GM23338 (cell line): ENCODE results near the gene ITPRIPL1. TPM values are rescaled to one million over a fixed set of nuclear protein-coding genes. Genes with fewer than 3 reads are reported as not detected.

Experiments used
- ATAC-seq: fragments of 200-7000 bp; cut with Tn5 transposase; 3 replicates; pipeline ENCODE4 v1.9.1; 2020
- DNase-seq: peaks from one replicate; pipeline ENCODE4 v3.0.0-alpha.2; 2015; ENCODE audit warnings: low spot score
- H2AFZ ChIP-seq: fragments of 200-600 bp; sonication (generic); 2 replicates; pipeline ENCODE4 v1.8.0; 2016; ENCODE audit warnings: antibody characterized with exemption, mild to moderate bottlenecking, moderate library complexity
- H3F3A ChIP-seq: fragments of 200-600 bp; sonication (generic); replicated peaks from 2 replicates; pipeline ENCODE4 v1.8.0; 2017; ENCODE audit warnings: antibody characterized with exemption, mixed run types, low read depth
- H3K27ac ChIP-seq: fragments of 200-600 bp; sonication (generic); 2 replicates; pipeline ENCODE4 v1.6.1; 2016; ENCODE audit warnings: low read depth
- H3K27me3 ChIP-seq: fragments of 200-600 bp; sonication (generic); 2 replicates; pipeline ENCODE4 v1.8.0; 2016; ENCODE audit warnings: mild to moderate bottlenecking, mixed run types, moderate library complexity; ENCODE audit not compliant: insufficient read depth
- H3K36me3 ChIP-seq: fragments of 200-600 bp; sonication (generic); 2 replicates; pipeline ENCODE4 v1.8.0; 2016; ENCODE audit warnings: mild to moderate bottlenecking; ENCODE audit not compliant: insufficient read depth
- H3K4me1 ChIP-seq: fragments of 200-600 bp; sonication (generic); 2 replicates; pipeline ENCODE4 v1.8.0; 2016; ENCODE audit warnings: mild to moderate bottlenecking, moderate library complexity; ENCODE audit not compliant: insufficient read depth
- H3K4me2 ChIP-seq: fragments of 200-600 bp; sonication (generic); 2 replicates; pipeline ENCODE4 v1.7.1; 2017; ENCODE audit warnings: mixed run types
- H3K4me3 ChIP-seq: fragments of 200-600 bp; sonication (generic); 2 replicates; pipeline ENCODE4 v1.6.1; 2016; ENCODE audit warnings: mixed run types
- H3K79me2 ChIP-seq: fragments of 200-600 bp; sonication (generic); replicated peaks from 2 replicates; pipeline ENCODE4 v1.8.0; 2017; ENCODE audit warnings: mild to moderate bottlenecking; ENCODE audit not compliant: insufficient read depth
- H3K9me2 ChIP-seq: fragments of 200-600 bp; sonication (generic); 2 replicates; pipeline ENCODE4 v1.8.0; 2017; ENCODE audit not compliant: insufficient read depth
- H4K20me1 ChIP-seq: fragments of 200-600 bp; sonication (generic); replicated peaks from 2 replicates; pipeline ENCODE4 v1.8.0; 2017; ENCODE audit warnings: mild to moderate bottlenecking; ENCODE audit not compliant: insufficient read depth
- H3K27ac Mint-ChIP-seq: 2 replicates; pipeline ENCODE4 v1.8.0; 2020; ENCODE audit warnings: inconsistent platforms, mild to moderate bottlenecking, moderate library complexity, mixed read lengths
- H3K27me3 Mint-ChIP-seq: 3 replicates; pipeline ENCODE4 v1.8.0; 2022; ENCODE audit warnings: low read depth, mild to moderate bottlenecking, moderate library complexity, mixed read lengths, inconsistent platforms; ENCODE audit not compliant: insufficient read depth, poor library complexity
- H3K36me3 Mint-ChIP-seq: 3 replicates; pipeline ENCODE4 v1.8.0; 2021; ENCODE audit warnings: low read depth, mild to moderate bottlenecking, inconsistent platforms, moderate library complexity, mixed read lengths
- H3K4me1 Mint-ChIP-seq: 3 replicates; pipeline ENCODE4 v1.8.0; 2020; ENCODE audit warnings: mild to moderate bottlenecking, inconsistent platforms, mixed read lengths
- H3K4me3 Mint-ChIP-seq: 3 replicates; pipeline ENCODE4 v1.8.0; 2021; ENCODE audit warnings: moderate library complexity, mild to moderate bottlenecking, inconsistent platforms, mixed read lengths
- H3K9me3 Mint-ChIP-seq: 3 replicates; pipeline ENCODE4 v1.8.0; 2020; ENCODE audit warnings: moderate library complexity, mild to moderate bottlenecking, inconsistent platforms, mixed read lengths
- CREB1 ChIP-seq: fragments of 250-450 bp; sonication (Bioruptor Pico); IDR thresholded peaks from 2 replicates; pipeline ENCODE4 v1.5.0; 2020; ENCODE audit warnings: low read depth, mild to moderate bottlenecking, moderate library complexity
- CTCF ChIP-seq, 2 experiments: fragments of 200-600 bp in 1 of 2; sonication (generic) in 1 of 2; conservative IDR thresholded peaks; 2 replicates each; pipeline versions ENCODE4 v1.5.1 to v1.6.1; 2016 to 2017; ENCODE audit warnings: antibody characterized with exemption in 2 of 2, low read depth in 2 of 2, mild to moderate bottlenecking in 2 of 2, moderate library complexity in 1 of 2
- ETS1 ChIP-seq: IDR thresholded peaks from 2 replicates; pipeline ENCODE4 v1.6.1; 2016; ENCODE audit warnings: antibody characterized with exemption
- EZH2 ChIP-seq: fragments of 200-600 bp; sonication (generic); IDR thresholded peaks from one replicate; pipeline ENCODE4 v1.8.0; 2017; ENCODE audit warnings: antibody characterized with exemption, mild to moderate bottlenecking, low read depth; ENCODE audit not compliant: unreplicated experiment
- EZH2phosphoT487 ChIP-seq: fragments of 200-600 bp; sonication (generic); IDR thresholded peaks from one replicate; pipeline ENCODE4 v1.8.1; 2018; ENCODE audit warnings: antibody characterized with exemption; ENCODE audit not compliant: unreplicated experiment
- JUNB ChIP-seq: IDR thresholded peaks from one replicate; pipeline ENCODE4 v1.6.1; 2016; ENCODE audit warnings: antibody characterized with exemption; ENCODE audit not compliant: unreplicated experiment
- NANOG ChIP-seq: IDR thresholded peaks from 2 replicates; pipeline ENCODE4 v1.6.1; 2016; ENCODE audit warnings: antibody characterized with exemption, borderline replicate concordance
- POLR2AphosphoS5 ChIP-seq: IDR thresholded peaks from 2 replicates; pipeline ENCODE4 v1.6.1; 2016; ENCODE audit warnings: antibody characterized with exemption, low read depth
- REST ChIP-seq: IDR thresholded peaks from one replicate; pipeline ENCODE4 v1.6.1; 2018; ENCODE audit warnings: antibody characterized with exemption; ENCODE audit not compliant: unreplicated experiment
- STAT1 ChIP-seq: IDR thresholded peaks from one replicate; pipeline ENCODE4 v1.6.1; 2016; ENCODE audit warnings: antibody characterized with exemption; ENCODE audit not compliant: unreplicated experiment
- ZNF114 ChIP-seq: fragments of 250-450 bp; sonication (Bioruptor Pico); IDR thresholded peaks from 2 replicates; pipeline ENCODE4 v1.5.0; 2020; ENCODE audit warnings: mild to moderate bottlenecking, moderate library complexity
- ZNF331 ChIP-seq: fragments of 250-450 bp; sonication (Bioruptor Pico); IDR thresholded peaks from 2 replicates; pipeline ENCODE4 v1.5.0; 2020; ENCODE audit warnings: low read depth, mild to moderate bottlenecking, moderate library complexity
- ZNF462 ChIP-seq: fragments of 250-450 bp; sonication (Bioruptor Pico); IDR thresholded peaks from 2 replicates; pipeline ENCODE4 v1.5.0; 2020; ENCODE audit warnings: mild to moderate bottlenecking, moderate library complexity
- polyA plus RNA-seq: library from polyadenylated mRNA; unstranded; fragments of >200 nt; fragmentation: Nextera tagmentation; extraction: Ambion mirVana; gene quantifications from 2 replicates; pipeline ENCODE4 v1.2.1, GENCODE V29; 2016
- total RNA-seq: library from RNA; depleted of rRNA; stranded (reverse); fragments of >200 nt; shearing (Covaris generic); gene quantifications from 2 replicates; pipeline ENCODE4 v1.2.3, GENCODE V29; 2014

The ITPRIPL1 gene
- total and polyA plus RNA-seq, 2 experiments from 2014 or later = 5.3 to 14.0 TPM

- no peak overlapping the region for H3K4me3 Mint-ChIP-seq
- H2AFZ ChIP-seq = no peak overlapping the region
- peaks cover 73% of the 10 kb centered on the region for H3K36me3 Mint-ChIP-seq
- no peak for DNase-seq
- peaks cover 25% of the 10 kb centered on the region for H4K20me1 ChIP-seq
- H3K27me3 ChIP-seq = no peaks in the 10 kb centered on the region
- no peaks in the 10 kb centered on the region for H3F3A ChIP-seq
- peaks cover 52% of the 10 kb centered on the region for H3K79me2 ChIP-seq
- TF ChIP-seq EZH2 (no peak), NANOG (no peak), JUNB (no peak), ZNF114 (CRISPR knock-in tag) (no peak), ZNF462 (CRISPR knock-in tag) (no peak), EZH2phosphoT487 (no peak), REST (no peak), POLR2AphosphoS5 (no peak), ZNF331 (CRISPR knock-in tag) (no peak), CREB1 (CRISPR knock-in tag) (no peak), STAT1 (no peak), CTCF (conservative IDR thresholded peaks at IDR 0.05; ENCODE audit: low read depth in 2 of 2) (no peak), ETS1 (no peak)
- no peak overlapping the region for H3K4me3 ChIP-seq
- H3K9me3 Mint-ChIP-seq = no peaks in the 10 kb centered on the region
- 0 out of 2 replicates have a peak, but pooled peaks cover 2% of the 10 kb centered on the region for H3K4me1 ChIP-seq
- H3K27ac Mint-ChIP-seq = no peak overlapping the region
- H3K4me1 Mint-ChIP-seq = no peaks in the 10 kb centered on the region; the same call in 2 of the 3 replicates
- no peaks in the 10 kb centered on the region for H3K27me3 Mint-ChIP-seq
- no peak overlapping the region for H3K4me2 ChIP-seq
- no peak for ATAC-seq
- no peak overlapping the region for H3K27ac ChIP-seq
- H3K36me3 ChIP-seq = peaks cover 31% of the 10 kb centered on the region
- no peaks in the 10 kb centered on the region for H3K9me2 ChIP-seq
These were observed 17.0 kb downstream of the ITPRIPL1 start for GRCh38 chr2:96342085-96342484.
